Fibroblast of lung (primary cell): Measurements from ENCODE around the gene APH1B.

Experiments used
- EZH2 ChIP-seq: IDR thresholded peaks from 2 replicates; pipeline ENCODE4 v1.5.1; 2012; ENCODE audit warnings: low read length, control low read depth, mild to moderate bottlenecking; ENCODE audit errors: missing control alignments
- TF ChIP-seq, protein P1 (sequence below), 2 donors: IDR thresholded peaks in 1 of 2; conservative IDR thresholded peaks in 1 of 2; 1 replicate in 1 of 2; 2 replicates in 1 of 2; pipeline ENCODE4 v1.5.1; 2011 to 2012; ENCODE audit warnings: low read length in 2 of 2, control low read depth in 1 of 2, inconsistent platforms in 1 of 2, low read depth in 1 of 2, mild to moderate bottlenecking in 1 of 2

DNA sequence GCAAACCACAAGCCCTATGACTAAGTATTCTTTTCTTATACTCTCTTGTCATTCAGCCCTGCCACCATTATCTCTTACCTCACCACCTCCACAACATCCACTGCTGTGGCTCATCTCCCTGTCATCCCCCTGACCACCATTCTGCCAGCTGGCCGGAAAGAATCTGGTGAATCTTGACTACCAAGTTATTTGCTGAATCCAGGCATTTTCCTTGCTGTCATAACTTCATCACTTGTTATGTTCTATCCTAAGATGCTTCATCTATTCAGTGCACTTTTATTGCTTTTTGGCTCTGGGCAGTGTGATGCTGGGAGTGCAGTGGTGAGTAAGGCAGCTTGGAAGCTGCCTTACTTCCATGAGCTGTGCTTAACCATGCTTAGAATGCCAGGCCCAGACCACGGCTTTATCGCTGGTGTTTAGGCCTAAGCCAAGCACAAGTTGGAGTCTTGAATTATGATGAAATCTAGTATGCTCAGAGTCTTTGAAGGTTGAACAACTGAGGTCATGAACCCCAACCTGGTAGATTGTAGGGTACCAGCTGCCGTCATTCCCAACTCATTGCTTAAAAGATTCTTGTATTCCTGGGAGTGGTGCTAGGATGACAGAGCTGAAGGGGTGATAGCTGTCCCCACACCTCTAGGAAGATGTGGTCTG is 27.0 kb upstream of the APH1B start:
- TF ChIP-seq, protein P1, sequence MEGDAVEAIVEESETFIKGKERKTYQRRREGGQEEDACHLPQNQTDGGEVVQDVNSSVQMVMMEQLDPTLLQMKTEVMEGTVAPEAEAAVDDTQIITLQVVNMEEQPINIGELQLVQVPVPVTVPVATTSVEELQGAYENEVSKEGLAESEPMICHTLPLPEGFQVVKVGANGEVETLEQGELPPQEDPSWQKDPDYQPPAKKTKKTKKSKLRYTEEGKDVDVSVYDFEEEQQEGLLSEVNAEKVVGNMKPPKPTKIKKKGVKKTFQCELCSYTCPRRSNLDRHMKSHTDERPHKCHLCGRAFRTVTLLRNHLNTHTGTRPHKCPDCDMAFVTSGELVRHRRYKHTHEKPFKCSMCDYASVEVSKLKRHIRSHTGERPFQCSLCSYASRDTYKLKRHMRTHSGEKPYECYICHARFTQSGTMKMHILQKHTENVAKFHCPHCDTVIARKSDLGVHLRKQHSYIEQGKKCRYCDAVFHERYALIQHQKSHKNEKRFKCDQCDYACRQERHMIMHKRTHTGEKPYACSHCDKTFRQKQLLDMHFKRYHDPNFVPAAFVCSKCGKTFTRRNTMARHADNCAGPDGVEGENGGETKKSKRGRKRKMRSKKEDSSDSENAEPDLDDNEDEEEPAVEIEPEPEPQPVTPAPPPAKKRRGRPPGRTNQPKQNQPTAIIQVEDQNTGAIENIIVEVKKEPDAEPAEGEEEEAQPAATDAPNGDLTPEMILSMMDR (conservative IDR thresholded peaks at IDR 0.05 in 1 of 2, IDR thresholded peaks at IDR 0.05 in 1 of 2; ENCODE audit: low read depth in 1 of 2, low read length in 2 of 2) = no peak
- no peak for TF ChIP-seq EZH2
